GM18526 (cell line): ENCODE results near the gene TSPAN32.

Experiments used
- POLR2A ChIP-seq: IDR thresholded peaks from 3 replicates; pipeline ENCODE4 v1.6.1; 2011; ENCODE audit not compliant: insufficient read length; ENCODE audit errors: extremely low read depth

The TSPAN32 gene

GRCh38 chr11:2263724-2264360, 38.0 kb upstream of the TSPAN32 start:
- no peak for TF ChIP-seq POLR2A

DNA sequence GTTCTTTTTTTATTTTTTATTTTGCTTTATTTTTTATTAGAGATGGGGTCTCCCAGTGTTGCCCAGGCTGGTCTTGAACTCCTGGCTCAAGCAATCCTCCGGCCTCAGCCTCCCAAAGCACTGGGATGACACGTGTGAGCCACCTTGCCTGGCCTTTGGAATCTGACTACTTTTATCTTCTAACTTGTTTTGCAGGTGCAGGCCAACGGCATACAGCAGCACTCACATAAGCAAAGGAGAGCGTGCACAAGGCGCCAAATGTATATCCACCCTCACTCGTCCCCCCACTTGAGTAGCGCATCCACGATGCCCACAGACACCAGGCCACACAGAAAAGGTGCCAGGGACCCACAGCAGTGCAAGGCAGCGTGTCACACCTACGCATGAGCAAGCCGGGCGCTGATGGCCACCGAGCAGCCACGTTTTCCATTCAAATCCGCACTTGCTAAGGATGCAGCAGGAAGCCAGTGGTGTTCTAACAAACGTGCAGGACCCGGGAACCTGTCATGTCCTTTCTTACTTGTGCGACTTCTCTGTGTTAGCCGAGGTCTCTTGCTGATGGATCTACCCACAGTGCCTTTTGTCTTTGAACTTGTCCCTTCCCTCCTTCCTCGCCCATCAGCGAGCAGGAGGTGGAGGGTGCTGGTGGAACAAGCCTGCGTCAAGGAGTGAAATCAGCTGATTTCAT, 37.3 kb upstream of the TSPAN32 start:
- no peak for TF ChIP-seq POLR2A

GRCh38 chr11:2265396-2265795, 36.4 kb upstream of the TSPAN32 start:
- TF ChIP-seq POLR2A = no peak

DNA sequence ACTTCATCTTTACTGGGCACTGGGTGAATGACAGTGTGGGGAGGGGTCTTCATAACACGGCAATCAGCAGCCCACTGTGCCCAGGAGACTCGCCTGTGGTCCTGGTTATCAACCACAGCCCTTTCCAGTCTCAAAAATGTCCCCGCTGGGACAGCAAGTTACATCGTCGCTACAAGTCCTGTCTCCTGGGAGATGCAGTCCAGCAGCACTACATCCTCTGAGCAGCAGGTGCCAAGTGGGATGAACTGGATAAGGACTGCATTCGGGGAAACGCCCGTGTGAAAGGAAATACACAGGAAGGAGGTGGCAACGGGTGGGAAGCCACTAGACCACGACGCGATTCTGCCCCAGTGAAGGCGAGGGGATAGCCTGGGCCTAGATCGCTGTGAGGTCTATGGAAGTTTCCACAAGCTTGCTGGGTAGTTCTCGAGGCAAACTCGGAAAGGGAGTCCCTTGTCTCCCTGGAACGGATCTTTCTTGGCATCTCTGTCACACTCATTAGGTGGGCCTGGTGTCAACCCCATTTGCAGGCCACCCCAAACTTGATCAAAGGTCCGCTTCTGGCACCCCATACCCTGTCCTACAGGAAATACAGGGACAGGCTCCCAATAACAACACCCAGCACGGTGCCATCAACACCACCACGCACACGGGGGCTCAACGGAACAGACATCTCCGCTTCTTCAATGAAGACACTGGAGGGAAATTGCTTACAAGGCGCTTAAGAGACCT, 35.8 kb upstream of the TSPAN32 start:
- TF ChIP-seq POLR2A = no peak

DNA sequence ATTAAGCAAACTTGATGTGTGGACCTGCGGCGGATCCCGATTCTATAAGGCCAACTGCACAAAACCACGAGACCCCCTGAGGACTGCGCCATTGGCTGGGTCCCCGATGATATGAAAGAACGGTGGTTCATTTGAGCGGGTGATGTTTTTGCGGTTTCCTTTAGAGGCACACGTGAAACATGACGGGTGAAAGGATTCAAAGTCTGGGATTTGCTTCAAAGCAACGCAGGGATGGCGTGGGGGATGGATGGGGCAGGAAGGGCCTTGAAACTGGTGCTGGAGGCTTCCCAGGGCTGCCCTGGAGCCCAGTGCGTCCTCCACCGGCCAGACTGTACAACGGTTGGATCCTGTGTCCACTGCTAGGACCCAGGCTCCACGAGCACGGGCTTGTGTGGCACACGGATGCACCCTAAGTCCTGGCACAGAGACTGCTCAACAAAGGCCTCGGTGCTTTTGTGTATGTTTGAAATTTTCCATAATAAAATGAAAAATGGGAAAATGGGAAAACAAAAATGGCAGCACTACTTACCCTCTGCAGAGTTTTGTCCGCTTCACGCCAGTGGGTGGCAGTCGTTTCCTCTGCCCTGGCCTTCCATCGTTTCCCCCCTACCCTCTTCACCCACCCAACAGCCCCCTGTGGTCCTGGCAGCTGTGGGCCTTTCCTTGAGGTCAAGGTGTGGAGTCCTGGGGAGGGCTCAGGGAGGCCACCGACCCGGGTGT, 35.1 kb upstream of the TSPAN32 start:
- no peak for TF ChIP-seq POLR2A

- TF ChIP-seq POLR2A = no peak
These were observed 34.4 kb upstream of the TSPAN32 start for GRCh38 chr11:2267306-2267850.

- TF ChIP-seq POLR2A = no peak
These were observed 33.7 kb upstream of the TSPAN32 start for GRCh38 chr11:2267851-2268728.

DNA sequence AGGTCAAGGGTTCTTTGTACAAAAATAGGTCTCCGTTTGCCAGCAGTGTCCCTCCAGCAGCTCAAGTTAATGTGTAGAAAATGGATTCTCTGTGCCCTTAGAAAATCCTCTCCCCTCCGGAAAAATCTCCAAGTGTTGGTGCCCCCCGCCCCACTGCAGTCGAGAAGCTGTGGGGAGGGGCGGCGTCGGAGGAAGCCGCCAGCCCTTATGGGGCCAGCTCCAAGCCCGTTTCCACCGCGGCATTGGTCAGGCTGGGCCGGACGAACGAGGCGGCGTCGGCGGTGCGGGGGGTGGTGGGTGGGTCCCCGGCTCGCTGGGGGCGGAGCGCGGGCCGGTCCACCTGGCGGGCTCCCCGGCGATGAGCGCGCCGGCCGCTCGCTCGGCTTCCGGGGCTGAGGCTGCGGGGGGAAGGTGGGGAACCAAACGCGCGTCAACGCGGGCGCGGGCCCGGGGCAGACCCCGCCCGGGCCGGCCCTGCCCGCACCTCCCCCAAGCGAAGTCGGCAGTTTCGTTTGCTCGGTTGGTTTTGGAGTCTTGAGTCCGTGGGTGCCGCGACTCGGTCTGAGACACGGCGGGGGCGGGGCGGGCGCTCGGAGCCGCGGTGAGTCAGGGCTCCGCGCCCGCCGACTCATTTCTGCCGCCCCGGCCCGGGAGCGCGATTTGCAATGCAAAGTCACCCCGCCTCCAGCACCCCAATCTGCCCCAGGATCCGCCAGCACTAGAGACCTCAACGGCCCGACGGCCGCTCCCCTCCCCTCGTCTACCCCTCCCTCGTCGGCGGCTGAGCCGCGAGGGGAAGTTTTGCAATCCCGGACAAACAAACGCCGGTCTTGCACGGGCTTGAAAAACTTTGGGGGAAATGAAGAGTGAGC, 32.8 kb upstream of the TSPAN32 start:
- no peak for TF ChIP-seq POLR2A

- TF ChIP-seq POLR2A = no peak
These were observed 32.1 kb upstream of the TSPAN32 start for GRCh38 chr11:2269601-2270321.

- TF ChIP-seq POLR2A = no peak
These were observed 31.3 kb upstream of the TSPAN32 start, which contains the start of gene ASCL2 for GRCh38 chr11:2270322-2271076. Gene ASCL2 (minus strand): TSS chr11:2270588. CDS start chr11:2270332, 256 bp downstream.

GRCh38 chr11:2271077-2271326, 30.8 kb upstream of the TSPAN32 start:
- TF ChIP-seq POLR2A = no peak
